ENCODE measurements around the gene SEC14L5.

SEC14L5 gene

GRCh38 chr16:5065813-5066212, 107.7 kb downstream of the SEC14L5 start, which contains the start of gene C16orf89:
C16orf89 (minus strand) TSS chr16:5065956; CDS start chr16:5065908, 48 bp downstream.
- H3K9me3 ChIP-seq: no peaks in the 10 kb centered on the region
- no peaks in the 10 kb centered on the region for H3K36me3 ChIP-seq
- no peak within 1 kb of the TSS for H3K27ac ChIP-seq
- H3K4me3 ChIP-seq (ENCODE audit: low read depth in 1 of 2, low read length in 1 of 2): no peak within 1 kb of the TSS
- H3K4me1 ChIP-seq (ENCODE audit: control insufficient read depth in 1 of 2, insufficient read depth in 1 of 2, low read depth in 1 of 2, low read length in 1 of 2): no peaks in the 10 kb centered on the region
- TF ChIP-seq CTCF (IDR thresholded peaks at IDR 0.05): no peak
- H3K27me3 ChIP-seq: peaks cover 32% of the 10 kb centered on the region

- Histone ChIP-seq H3K9me3 (no peaks in the 10 kb centered on the region), H3K27ac (no peak overlapping the region), H3K36me3 (no peaks in the 10 kb centered on the region), H3K4me3 (ENCODE audit: low read depth in 1 of 2, low read length in 1 of 2) (no peak overlapping the region), H3K27me3 (peaks cover 32% of the 10 kb centered on the region), H3K4me1 (ENCODE audit: control insufficient read depth in 1 of 2, insufficient read depth in 1 of 2, low read depth in 1 of 2, low read length in 1 of 2) (peaks cover 4 to 5% of the 10 kb centered on the region in 2 experiments)
- TF ChIP-seq CTCF (IDR thresholded peaks at IDR 0.05): no peak
Observed at GRCh38 chr16:5066511-5066910, 108.4 kb downstream of the SEC14L5 start.

All from neutrophil (primary cell).